K562 treated with DMSO at 1 percent for 4 hours (cell line): ENCODE data around the gene FBF1. TPM values are rescaled to one million over a fixed set of nuclear protein-coding genes. Genes with fewer than 3 reads are reported as not detected.

Experiments used
- total RNA-seq: library from RNA; unstranded; fragments of 300-600 nt; gene quantifications from 2 replicates; pipeline ENCODE4 v1.2.3, GENCODE V29; 2022; ENCODE audit not compliant: insufficient read depth

The FBF1 gene
- 4.3 and 6.4 TPM in 2 replicates for total RNA-seq

GRCh38 chr17:75940727-75941441 is at the start of gene FBF1:
Gene FBF1 (minus strand): TSS chr17:75941042. CDS start chr17:75938149, 2,893 bp downstream.

DNA sequence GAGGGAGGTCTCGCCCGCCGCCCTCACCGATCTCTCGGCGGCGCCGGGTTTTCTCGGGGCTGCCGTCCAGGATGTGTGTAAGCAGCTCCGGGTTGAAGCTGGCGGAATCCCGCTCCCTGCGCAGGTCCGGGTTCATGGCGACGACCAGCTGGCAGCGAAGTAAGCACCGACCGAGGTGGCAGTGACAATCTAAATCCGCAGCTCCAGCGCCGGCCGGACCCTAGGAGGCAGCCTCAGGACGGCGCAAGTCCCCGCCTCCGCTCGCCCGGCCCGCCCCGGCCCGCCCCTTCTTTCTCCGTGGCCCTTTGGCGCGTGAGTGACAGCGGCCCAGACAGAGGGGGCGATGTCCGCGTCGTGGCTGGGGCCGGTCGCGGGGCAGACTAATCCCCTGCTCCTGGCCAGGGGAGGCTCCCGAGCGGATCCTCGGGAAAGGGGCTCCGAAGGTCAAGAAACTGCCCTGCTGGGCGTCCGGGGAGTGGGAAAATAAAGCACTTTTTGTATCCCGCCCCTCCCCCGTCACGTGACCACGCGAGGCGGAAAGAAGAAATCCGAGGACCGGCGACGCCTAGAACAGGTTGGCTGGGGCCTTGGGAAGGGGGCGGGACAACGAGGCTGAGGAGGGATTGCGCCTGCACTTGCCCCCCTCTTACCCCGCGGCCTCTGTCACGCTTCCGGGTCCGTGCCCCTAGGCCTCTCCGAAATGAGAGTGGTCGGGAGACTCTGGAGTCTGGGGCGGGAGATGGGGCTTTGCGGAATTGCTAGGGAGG is 38.3 kb upstream of the FBF1 start, which contains the start of the genes ACOX1 and TEN1:
Gene ACOX1, minus strand, starts transcription at position 229 of the 767 bp plus-strand sequence. Its CDS starts 93 bp downstream, at position 136.
Gene TEN1, plus strand, starts transcription at position 303 of the 767 bp plus-strand sequence. CDS start 6,953 bp downstream, outside the sequence.

GRCh38 chr17:75904749-75905521 is 35.9 kb downstream of the FBF1 start, which contains the start of gene MRPL38:
Gene MRPL38 (minus strand): TSS chr17:75904884. CDS start chr17:75904875, 9 bp downstream.

DNA sequence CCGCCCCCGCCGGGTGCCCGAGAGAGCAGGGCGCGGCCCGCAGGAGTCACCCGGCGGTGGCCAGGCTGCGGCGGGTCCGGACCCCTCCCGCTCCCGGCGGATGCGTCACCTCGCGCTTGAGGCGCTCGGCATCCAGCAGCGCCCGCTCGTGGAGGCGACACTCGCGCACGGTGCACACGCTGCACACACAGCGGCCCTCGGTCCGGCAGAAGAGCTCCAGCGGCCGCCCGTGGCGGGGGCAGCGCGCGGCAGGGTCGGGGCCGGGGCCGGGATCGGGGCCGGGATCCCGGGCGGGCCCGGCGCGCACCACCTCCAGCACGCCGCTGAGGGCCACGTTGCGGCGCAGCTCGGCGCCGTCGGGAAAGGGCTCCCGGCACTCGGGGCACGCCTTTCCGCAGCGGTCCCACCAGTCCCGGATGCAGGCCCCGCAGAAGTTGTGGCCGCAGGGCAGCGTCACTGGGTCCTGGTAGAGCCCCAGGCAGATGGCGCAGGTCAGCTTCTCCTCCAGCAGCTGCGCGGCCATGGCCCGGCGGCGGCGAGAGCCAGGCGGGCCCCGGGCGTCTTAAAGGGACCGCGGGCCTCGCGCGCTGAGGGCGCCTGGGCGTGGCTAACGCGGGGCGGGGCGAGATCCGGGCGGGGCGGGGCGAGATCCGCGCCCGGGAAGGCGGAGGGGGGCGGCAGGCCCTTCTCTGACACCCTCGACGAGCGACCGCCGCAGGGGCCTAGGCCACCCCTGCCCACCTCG is 44.3 kb downstream of the FBF1 start, which contains the start of gene TRIM65:
Gene TRIM65, minus strand, starts transcription at position 537 of the 745 bp plus-strand sequence. Its CDS starts 14 bp downstream, at position 523.

DNA sequence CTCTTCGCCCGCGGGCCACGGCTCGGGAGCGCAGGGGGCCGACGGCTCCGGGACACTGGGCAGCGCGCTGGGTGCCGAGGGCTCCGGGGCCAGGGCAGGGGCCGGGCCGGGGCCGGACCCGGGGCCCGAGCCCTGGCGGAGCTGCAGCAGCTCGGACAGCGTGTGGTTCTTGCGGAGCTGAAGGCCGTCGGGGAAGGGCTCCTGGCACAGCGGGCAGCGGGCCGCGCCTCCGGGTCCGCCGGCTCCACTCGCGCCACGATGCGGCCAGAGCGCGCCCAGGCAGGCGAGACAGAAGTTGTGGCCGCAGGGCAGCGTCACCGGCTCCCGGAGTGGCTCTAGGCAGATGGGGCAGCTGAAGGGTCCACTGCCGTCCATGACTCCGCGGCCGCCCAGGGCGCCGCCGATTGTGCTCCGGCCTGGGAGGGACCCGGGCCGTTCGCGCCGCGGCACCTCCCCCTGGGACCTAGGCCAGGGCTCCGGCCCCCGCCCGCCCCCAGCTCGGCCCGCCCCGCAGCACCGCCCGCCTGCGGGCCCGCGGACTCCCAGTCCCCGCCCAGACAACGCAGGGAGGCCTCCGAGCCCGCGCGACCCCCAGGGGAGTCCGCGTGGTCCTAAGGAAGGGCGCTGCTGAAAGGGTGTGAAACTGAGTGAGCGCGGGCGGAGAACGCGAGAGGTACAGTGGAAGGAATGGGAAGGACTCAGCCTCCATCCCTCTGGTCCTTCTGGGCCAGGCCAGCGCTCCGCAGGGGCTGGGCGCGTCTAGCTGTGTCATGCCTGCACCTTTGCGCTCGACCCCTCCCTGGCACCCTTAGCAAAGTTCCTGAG is 62.5 kb downstream of the FBF1 start, which contains the start of gene TRIM47:
Gene TRIM47, minus strand, starts transcription at position 408 of the 825 bp plus-strand sequence. Its CDS starts 33 bp downstream, at position 375.

Other genes with a start within 250 kb of the FBF1 start
- gene ITGB4, start 219.6 kb downstream of the FBF1 start, total RNA-seq, result 0.27 and 1.0 TPM in 2 replicates
- 44.8 and 73.0 TPM in 2 replicates for gene GALK1, start 175.8 kb downstream of the FBF1 start, total RNA-seq
- 45.3 and 46.6 TPM in 2 replicates for gene UNK, start 156.2 kb downstream of the FBF1 start, total RNA-seq
- 164 and 167 TPM in 2 replicates for gene UNC13D, start 96.6 kb downstream of the FBF1 start, total RNA-seq
- 133 TPM in 2 replicates for gene WBP2, start 85.7 kb downstream of the FBF1 start, total RNA-seq
- 2.6 and 3.6 TPM in 2 replicates for gene TRIM47, start 62.5 kb downstream of the FBF1 start, total RNA-seq
- gene TRIM65, start 44.1 kb downstream of the FBF1 start, total RNA-seq, result 21.2 and 26.6 TPM in 2 replicates
- 82.4 and 95.4 TPM in 2 replicates for gene MRPL38, start 36.2 kb downstream of the FBF1 start, total RNA-seq
- 13.2 and 15.1 TPM in 2 replicates for gene ACOX1, start 38.1 kb upstream of the FBF1 start, total RNA-seq
- gene TEN1, start 38.2 kb upstream of the FBF1 start, total RNA-seq, result 23.1 and 24.3 TPM in 2 replicates
- 3.5 and 10.1 TPM in 2 replicates for gene CDK3, start 59.8 kb upstream of the FBF1 start, total RNA-seq
- gene EVPL, start 86.3 kb upstream of the FBF1 start, total RNA-seq, result not detected in 2 replicates
- 87.4 and 92.9 TPM in 2 replicates for gene SRP68, start 131.5 kb upstream of the FBF1 start, total RNA-seq
- gene GALR2, start 133.7 kb upstream of the FBF1 start, total RNA-seq, result not detected in 2 replicates
- gene ZACN, start 138.1 kb upstream of the FBF1 start, total RNA-seq, result 2.0 and 4.2 TPM in 2 replicates
- gene EXOC7, start 162.7 kb upstream of the FBF1 start, total RNA-seq, result 24.7 and 24.9 TPM in 2 replicates
- 0.82 TPM in 1 of 2 replicates, not detected in the other for gene FOXJ1, start 200.2 kb upstream of the FBF1 start, total RNA-seq